ENCODE measurements around the gene ANKRD42.
A peak's percentile ranks its signal among the peaks of the same experiment; 100 is the strongest.

The ANKRD42 gene

GRCh38 chr11:83158965-83159901 is 34.3 kb upstream of the ANKRD42 start:
- H3K36me3 ChIP-seq = peaks cover 9% of the 10 kb centered on the region
- H3K27me3 ChIP-seq = no peaks in the 10 kb centered on the region
- TF ChIP-seq CTCF (IDR thresholded peaks at IDR 0.05) = no peak
- peak overlapping the region; percentile 95 to 100 for H3K4me3 ChIP-seq (ENCODE audit: low read depth in 1 of 2, low read length in 1 of 2)
- peak overlapping the region; percentile 99 for H3K27ac ChIP-seq
- no peaks in the 10 kb centered on the region for H3K9me3 ChIP-seq
- H3K4me1 ChIP-seq (ENCODE audit: control insufficient read depth in 1 of 2, insufficient read depth in 1 of 2, low read depth in 1 of 2, low read length in 1 of 2) = peaks cover 57 to 63% of the 10 kb centered on the region in 2 experiments

GRCh38 chr11:83159902-83160865 is 33.3 kb upstream of the ANKRD42 start:
- Histone ChIP-seq H3K4me1 (ENCODE audit: control insufficient read depth in 1 of 2, insufficient read depth in 1 of 2, low read depth in 1 of 2, low read length in 1 of 2) (peaks cover 57 to 63% of the 10 kb centered on the region in 2 experiments), H3K4me3 (ENCODE audit: low read depth in 1 of 2, low read length in 1 of 2) (peak overlapping the region; percentile 95 to 100), H3K9me3 (no peaks in the 10 kb centered on the region), H3K36me3 (peaks cover 18% of the 10 kb centered on the region), H3K27ac (peak overlapping the region; percentile 99), H3K27me3 (no peaks in the 10 kb centered on the region)
- TF ChIP-seq CTCF (IDR thresholded peaks at IDR 0.05) = no peak

- Histone ChIP-seq H3K9me3 (no peaks in the 10 kb centered on the region), H3K36me3 (peaks cover 33% of the 10 kb centered on the region), H3K4me1 (ENCODE audit: control insufficient read depth in 1 of 2, insufficient read depth in 1 of 2, low read depth in 1 of 2, low read length in 1 of 2) (peaks cover 46 to 51% of the 10 kb centered on the region in 2 experiments), H3K4me3 (ENCODE audit: low read depth in 1 of 2, low read length in 1 of 2) (no peak overlapping the region), H3K27me3 (no peaks in the 10 kb centered on the region), H3K27ac (peak overlapping the region; percentile 62)
- no peak for TF ChIP-seq CTCF (IDR thresholded peaks at IDR 0.05)
Observed at GRCh38 chr11:83161610-83162199, 31.8 kb upstream of the ANKRD42 start.

GRCh38 chr11:83162377-83162776 is 31.1 kb upstream of the ANKRD42 start:
- Histone ChIP-seq H3K36me3 (peaks cover 40% of the 10 kb centered on the region), H3K27me3 (no peaks in the 10 kb centered on the region), H3K4me3 (ENCODE audit: low read depth in 1 of 2, low read length in 1 of 2) (no peak overlapping the region), H3K4me1 (ENCODE audit: control insufficient read depth in 1 of 2, insufficient read depth in 1 of 2, low read depth in 1 of 2, low read length in 1 of 2) (peaks cover 46 to 51% of the 10 kb centered on the region in 2 experiments), H3K27ac (peak overlapping the region; percentile 62), H3K9me3 (no peaks in the 10 kb centered on the region)
- TF ChIP-seq CTCF (IDR thresholded peaks at IDR 0.05) = no peak

- peaks cover 25 to 34% of the 10 kb centered on the region in 2 experiments for H3K4me1 ChIP-seq (ENCODE audit: control insufficient read depth in 1 of 2, insufficient read depth in 1 of 2, low read depth in 1 of 2, low read length in 1 of 2)
- H3K36me3 ChIP-seq = peaks cover 72% of the 10 kb centered on the region
- no peaks in the 10 kb centered on the region for H3K27me3 ChIP-seq
- no peak overlapping the region for H3K27ac ChIP-seq
- H3K9me3 ChIP-seq = no peaks in the 10 kb centered on the region
- H3K4me3 ChIP-seq (ENCODE audit: low read depth in 1 of 2, low read length in 1 of 2) = no peak overlapping the region
- TF ChIP-seq CTCF (IDR thresholded peaks at IDR 0.05) = no peak
Observed at GRCh38 chr11:83166193-83166866, 27.2 kb upstream of the ANKRD42 start.

Measured in neutrophil (primary cell).